C4-2B (cell line): Measurements from ENCODE around the gene THBS2.

Source experiments
- H3K27ac ChIP-seq: fragments of 450-650 bp; 2 replicates; pipeline ENCODE4 v1.5.1; 2017
- CTCF ChIP-seq: fragments of 450-650 bp; conservative IDR thresholded peaks from 2 replicates; pipeline ENCODE4 v1.5.1; 2017; ENCODE audit warnings: mild to moderate bottlenecking
- ZFX ChIP-seq: fragments of 450-650 bp; IDR thresholded peaks from 2 replicates; pipeline ENCODE4 v1.6.1; 2017

Gene THBS2

DNA sequence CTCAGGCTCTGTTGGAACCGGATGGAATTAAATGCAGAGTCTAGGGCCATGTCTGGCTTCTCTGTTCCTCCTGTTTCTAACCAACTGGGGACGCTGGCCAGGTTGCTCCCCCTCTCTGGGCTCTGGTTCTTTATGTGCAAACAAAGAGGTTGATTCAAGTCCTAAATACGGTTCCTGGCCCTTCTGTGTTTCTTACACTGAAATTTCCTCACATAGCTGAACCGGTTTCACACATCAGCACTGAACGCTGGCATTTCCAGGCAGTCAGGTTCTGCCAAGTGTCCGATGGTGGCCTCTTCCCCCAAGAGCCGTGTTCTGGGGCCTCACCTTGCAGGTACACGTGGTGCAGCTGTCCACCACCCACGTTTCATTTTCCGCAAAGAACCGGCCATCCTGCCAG is 13.5 kb downstream of the THBS2 start:
- TF ChIP-seq ZFX (no peak), CTCF (no peak)
- H3K27ac ChIP-seq: no peak overlapping the region

DNA sequence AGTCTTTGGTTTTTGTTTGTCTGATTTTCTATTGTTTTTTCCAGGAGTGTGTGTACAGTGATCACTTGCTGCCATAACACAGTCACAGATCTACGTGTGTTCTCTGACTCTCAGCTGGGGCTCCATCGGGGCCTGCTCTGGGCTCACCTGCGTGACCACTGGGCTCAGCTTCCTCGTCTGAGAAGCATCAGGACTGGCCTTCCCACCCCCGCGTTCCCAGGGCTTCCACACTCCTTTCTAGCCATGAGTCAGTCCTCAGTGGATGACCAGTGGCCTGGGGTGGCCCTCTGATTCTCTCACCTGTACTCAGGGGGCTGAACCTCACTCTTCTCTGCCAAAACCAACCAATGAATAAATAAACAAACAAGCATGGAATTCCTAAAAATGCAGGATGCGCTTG is 14.5 kb downstream of the THBS2 start:
- TF ChIP-seq CTCF: no peak
- H3K27ac ChIP-seq: no peak overlapping the region

GRCh38 chr6:169238766-169239165 is 14.9 kb downstream of the THBS2 start:
- no peak for TF ChIP-seq CTCF
- no peak for TF ChIP-seq ZFX

GRCh38 chr6:169237496-169238134 is 16.0 kb downstream of the THBS2 start:
- no peak for TF ChIP-seq CTCF
- TF ChIP-seq ZFX: no peak
- no peak overlapping the region for H3K27ac ChIP-seq

More at GRCh38 chr6:169238766-169239165, 14.9 kb downstream of the THBS2 start:
- H3K27ac ChIP-seq: no peak overlapping the region

DNA sequence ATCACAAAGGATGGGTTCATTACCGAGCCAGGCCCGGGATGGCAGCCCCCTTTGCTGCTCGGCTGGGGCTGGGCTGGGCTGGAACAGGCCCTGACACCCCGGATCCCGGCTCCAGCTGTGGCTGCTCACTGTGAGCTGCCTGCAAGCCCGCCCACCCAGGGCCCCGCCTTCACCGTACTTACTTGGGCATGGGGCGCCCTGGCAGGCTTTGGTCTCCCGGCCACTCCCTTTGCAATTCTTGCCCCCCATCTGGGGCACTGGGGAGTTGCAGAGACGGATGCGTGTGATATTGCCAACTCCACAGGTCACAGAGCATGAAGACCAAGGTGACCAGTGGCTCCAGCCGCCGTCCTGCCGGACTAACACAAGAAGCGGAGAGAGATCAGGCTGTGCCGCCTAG is 16.7 kb downstream of the THBS2 start:
- H3K27ac ChIP-seq: no peak overlapping the region
- TF ChIP-seq ZFX: no peak
- no peak for TF ChIP-seq CTCF

GRCh38 chr6:169236545-169236944 is 17.1 kb downstream of the THBS2 start:
- no peak for TF ChIP-seq ZFX
- TF ChIP-seq CTCF: no peak
- H3K27ac ChIP-seq: no peak overlapping the region

- H3K27ac ChIP-seq: no peak overlapping the region
- TF ChIP-seq CTCF: no peak
- TF ChIP-seq ZFX: no peak
Observed at GRCh38 chr6:169235286-169235685, 18.4 kb downstream of the THBS2 start.
